UCSD-AML1 (cell line): ENCODE measurements around the gene ABRAXAS1.

Source experiments
- DNase-seq: peaks from one replicate; lab custom pipeline; 2025; ENCODE audit not compliant: unreplicated experiment; lab: John Stamatoyannopoulos, UW

The ABRAXAS1 gene

GRCh38 chr4:83454686-83455085, 30.2 kb downstream of the ABRAXAS1 start:
- no peak for DNase-seq

- DNase-seq: no peak
These were observed 35.9 kb downstream of the ABRAXAS1 start for GRCh38 chr4:83449009-83449408.

- DNase-seq: no peak
These were observed 44.0 kb downstream of the ABRAXAS1 start for GRCh38 chr4:83440899-83441298.

GRCh38 chr4:83440148-83440814, 44.6 kb downstream of the ABRAXAS1 start:
- no peak for DNase-seq

- DNase-seq: no peak
These were observed 46.2 kb downstream of the ABRAXAS1 start for GRCh38 chr4:83438719-83439118.

- DNase-seq: no peak
These were observed 48.2 kb downstream of the ABRAXAS1 start for GRCh38 chr4:83436680-83437079.

GRCh38 chr4:83431200-83431599, 53.7 kb downstream of the ABRAXAS1 start:
- no peak for DNase-seq

- DNase-seq: no peak
These were observed 66.7 kb downstream of the ABRAXAS1 start for GRCh38 chr4:83418211-83418610.

GRCh38 chr4:83417566-83417965, 67.3 kb downstream of the ABRAXAS1 start:
- DNase-seq: no peak

- DNase-seq: no peak
These were observed 71.2 kb downstream of the ABRAXAS1 start for GRCh38 chr4:83413676-83414075.
